Lung (tissue), 12 donors: ENCODE results near the gene USP5. TPM values are rescaled to one million over a fixed set of nuclear protein-coding genes. Genes with fewer than 3 reads are reported as not detected.

Experiments used
- ATAC-seq: fragments of 200-7000 bp; cut with Tn5 transposase; one replicate; pipeline ENCODE4 v1.9.1; 2020; ENCODE audit warnings: moderate number of reproducible peaks; ENCODE audit not compliant: insufficient read depth, low FRiP score
- DNase-seq, 3 donors: peaks; one replicate each; pipeline ENCODE4 v3.0.0-alpha.2; 2013 to 2017
- H3K27ac ChIP-seq, 2 donors: one replicate each; pipeline ENCODE4 v1.5.1; 2013; ENCODE audit warnings: mild to moderate bottlenecking in 2 of 2, moderate library complexity in 2 of 2, control low read depth in 1 of 2, inconsistent platforms in 1 of 2, low read depth in 1 of 2, low read length in 1 of 2
- H3K27me3 ChIP-seq, 3 donors: one replicate each; pipeline ENCODE4 v1.5.1; 2013; ENCODE audit warnings: low read length in 2 of 3; ENCODE audit not compliant: control insufficient read depth in 3 of 3, insufficient read depth in 3 of 3
- H3K36me3 ChIP-seq, 4 donors: one replicate each; pipeline ENCODE4 v1.5.1; 2013; ENCODE audit warnings: low read length in 4 of 4, mild to moderate bottlenecking in 1 of 4, moderate library complexity in 1 of 4; ENCODE audit not compliant: control insufficient read depth in 4 of 4, insufficient read depth in 4 of 4
- H3K4me1 ChIP-seq, 5 donors: one replicate each; pipeline ENCODE4 v1.5.1; 2013; ENCODE audit warnings: low read length in 5 of 5, mild to moderate bottlenecking in 2 of 5, moderate library complexity in 1 of 5; ENCODE audit not compliant: control insufficient read depth in 5 of 5, insufficient read depth in 5 of 5
- H3K4me3 ChIP-seq: one replicate; pipeline ENCODE4 v1.5.1; 2013; ENCODE audit warnings: mild to moderate bottlenecking, control low read depth, moderate library complexity
- H3K9ac ChIP-seq, 2 donors: one replicate each; pipeline ENCODE4 v1.5.1; 2013; ENCODE audit warnings: low read length in 2 of 2, control low read depth in 1 of 2; ENCODE audit not compliant: insufficient read depth in 1 of 2
- H3K9me3 ChIP-seq, 4 donors: one replicate each; pipeline ENCODE4 v1.5.1; 2013; ENCODE audit warnings: low read length in 3 of 4, mild to moderate bottlenecking in 1 of 4, moderate library complexity in 1 of 4; ENCODE audit not compliant: control insufficient read depth in 4 of 4, insufficient read depth in 3 of 4
- WGBS, 2 donors: extraction: QIAGEN DNeasy Blood & Tissue Kit; methylation state at CpG; one replicate each; pipeline ENCODE4 v1.1.7; 2013; 5-methylcytosine and 5-hydroxymethylcytosine counted together
- polyA plus RNA-seq, 2 donors: library from polyadenylated mRNA; stranded (reverse); fragments of 200-250 nt; gene quantifications; one replicate each; pipeline ENCODE4 v1.2.1, GENCODE V29; 2013
- total RNA-seq, 2 donors: library from RNA; depleted of rRNA in 1 of 2; stranded (reverse); fragments of >200 nt in 1 of 2; gene quantifications; one replicate each; pipeline ENCODE4 v1.2.1, GENCODE V29; 2014 to 2021
- TF ChIP-seq, protein P1 (sequence below): IDR thresholded peaks from 2 replicates; pipeline ENCODE4 v1.5.1; 2012; ENCODE audit warnings: mild to moderate bottlenecking; ENCODE audit errors: control extremely low read depth, extremely low read depth
- donor health status: control.
- donor health status: control.
- donor health status: Bipolar disorder and iron deficiency.
- donor health status: healthy.
- donor health status: DM: yes; HTN: yes; CAD: no.

USP5 gene
- total and polyA plus RNA-seq, 4 donors, result 24.8 to 92.1 (median 36.7) TPM

DNA sequence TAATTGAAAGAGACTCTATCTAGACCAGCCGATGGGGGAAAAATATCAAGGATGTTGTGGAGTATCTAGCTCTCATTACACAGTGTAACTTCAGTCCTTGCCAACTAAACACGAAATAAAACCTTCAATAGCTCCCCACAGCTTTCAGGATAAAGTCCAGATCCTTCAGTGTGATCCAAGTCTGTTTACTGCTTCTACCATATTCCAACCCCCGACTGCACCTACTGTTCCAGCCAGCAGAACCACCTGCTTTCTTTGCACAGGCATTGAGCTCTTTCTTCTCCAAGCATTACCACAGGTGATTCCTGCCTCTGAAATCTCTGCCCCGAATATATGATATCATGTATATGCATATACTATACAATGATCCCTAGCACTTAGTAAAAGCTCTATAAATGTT lies 50.5 kb downstream of the USP5 start:
- DNase-seq, result no peak
- Histone ChIP-seq H3K4me3 (no peak overlapping the region), H3K9me3 (no peaks in the 10 kb centered on the region), H3K36me3 (peaks cover 0 to 3% (median 1%) of the 10 kb centered on the region in 4 donors), H3K27ac (no peak overlapping the region), H3K9ac (no peak overlapping the region), H3K27me3 (no peaks in the 10 kb centered on the region), H3K4me1 (peaks cover 4 to 20% (median 8%) of the 10 kb centered on the region in 5 donors)
- ATAC-seq, result no peak
- WGBS, 2 donors, result 87 to 95% methylated on average over 4 of the region's 4 CpGs
- TF ChIP-seq, protein P1, sequence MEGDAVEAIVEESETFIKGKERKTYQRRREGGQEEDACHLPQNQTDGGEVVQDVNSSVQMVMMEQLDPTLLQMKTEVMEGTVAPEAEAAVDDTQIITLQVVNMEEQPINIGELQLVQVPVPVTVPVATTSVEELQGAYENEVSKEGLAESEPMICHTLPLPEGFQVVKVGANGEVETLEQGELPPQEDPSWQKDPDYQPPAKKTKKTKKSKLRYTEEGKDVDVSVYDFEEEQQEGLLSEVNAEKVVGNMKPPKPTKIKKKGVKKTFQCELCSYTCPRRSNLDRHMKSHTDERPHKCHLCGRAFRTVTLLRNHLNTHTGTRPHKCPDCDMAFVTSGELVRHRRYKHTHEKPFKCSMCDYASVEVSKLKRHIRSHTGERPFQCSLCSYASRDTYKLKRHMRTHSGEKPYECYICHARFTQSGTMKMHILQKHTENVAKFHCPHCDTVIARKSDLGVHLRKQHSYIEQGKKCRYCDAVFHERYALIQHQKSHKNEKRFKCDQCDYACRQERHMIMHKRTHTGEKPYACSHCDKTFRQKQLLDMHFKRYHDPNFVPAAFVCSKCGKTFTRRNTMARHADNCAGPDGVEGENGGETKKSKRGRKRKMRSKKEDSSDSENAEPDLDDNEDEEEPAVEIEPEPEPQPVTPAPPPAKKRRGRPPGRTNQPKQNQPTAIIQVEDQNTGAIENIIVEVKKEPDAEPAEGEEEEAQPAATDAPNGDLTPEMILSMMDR, result no peak

DNA sequence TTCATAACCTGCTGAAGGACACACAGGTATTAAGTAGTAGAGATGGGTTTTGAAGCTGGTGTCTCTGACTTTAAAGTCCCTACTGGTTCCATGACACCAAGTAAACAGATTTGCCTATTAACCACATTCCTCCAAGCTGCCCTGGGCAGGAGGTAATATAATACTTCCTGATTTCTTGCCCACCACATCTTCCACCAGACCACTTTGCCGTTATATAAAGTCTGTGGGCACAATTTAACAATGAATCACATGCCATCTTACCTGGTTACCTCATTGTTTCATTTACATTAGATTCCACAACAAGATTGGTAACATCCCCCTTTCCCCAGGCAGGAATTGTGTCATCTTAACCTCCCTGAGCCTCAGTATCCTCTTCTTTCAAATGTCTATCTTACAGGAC lies 51.8 kb downstream of the USP5 start:
- TF ChIP-seq, protein P1, result no peak
- H3K9ac ChIP-seq, result no peak overlapping the region
- H3K36me3 ChIP-seq, result peaks cover 0 to 5% (median 1%) of the 10 kb centered on the region in 4 donors
- DNase-seq (no peak), ATAC-seq (no peak)
- WGBS, 2 donors, result 38 to 53% methylated on average over 1 of the region's 1 CpG
- H3K27me3 ChIP-seq, result no peaks in the 10 kb centered on the region
- H3K4me1 ChIP-seq, result peaks cover 4 to 20% (median 8%) of the 10 kb centered on the region in 5 donors
- H3K27ac ChIP-seq, result no peak overlapping the region
- no peaks in the 10 kb centered on the region for H3K9me3 ChIP-seq
- no peak overlapping the region for H3K4me3 ChIP-seq

DNA sequence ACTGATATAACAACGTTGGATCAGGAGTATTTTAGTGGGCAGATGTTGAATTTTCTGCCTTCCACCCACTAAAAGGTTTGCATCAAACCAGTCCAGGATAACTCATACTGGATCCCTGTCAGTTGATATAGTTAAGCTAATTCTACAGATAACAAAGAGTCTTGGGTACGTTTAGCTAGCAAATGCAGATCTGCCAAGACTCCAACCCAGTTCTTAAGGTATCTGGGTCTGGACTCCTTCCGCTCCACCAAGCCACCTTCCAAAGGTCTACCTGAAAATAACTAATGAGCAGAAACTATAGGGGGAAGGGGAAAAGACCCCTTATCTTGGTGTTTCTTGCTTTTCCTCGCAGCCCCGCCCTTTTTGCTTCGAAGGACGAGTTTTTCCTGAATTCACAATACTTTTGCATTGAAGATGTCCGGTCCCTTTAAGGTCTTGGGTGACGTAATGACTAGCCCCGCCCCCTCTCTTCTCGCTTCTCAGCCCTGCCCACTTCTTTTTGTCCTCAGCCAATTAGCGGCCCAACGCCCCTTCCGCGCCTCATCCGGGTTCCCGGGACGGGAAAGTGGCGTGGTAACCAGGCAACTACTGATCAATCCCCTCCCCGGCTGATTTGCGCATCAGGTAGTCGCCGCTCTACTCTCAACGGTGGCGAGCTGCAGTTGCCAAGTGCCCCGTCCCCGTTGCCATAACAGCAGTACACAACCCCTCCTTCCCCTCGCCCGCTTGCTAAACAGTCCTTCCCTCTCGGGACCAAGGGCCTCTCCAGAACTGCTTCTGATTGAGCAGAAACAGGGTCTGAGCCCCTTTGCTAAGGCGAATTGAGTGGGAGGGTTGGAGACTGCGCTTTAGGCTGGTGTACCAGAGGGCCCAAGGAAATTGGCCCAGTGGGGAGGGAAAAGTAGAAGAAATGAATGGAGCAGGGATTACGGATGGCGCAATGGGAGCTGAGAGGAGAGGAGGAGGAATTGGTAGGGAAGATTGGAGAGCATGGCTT lies 52.6 kb downstream of the USP5 start, which contains the start of gene LRRC23:
LRRC23 (plus strand) TSS at position 543 of the 997 bp plus-strand sequence. CDS start 812 bp downstream, outside the sequence.
- no peaks in the 10 kb centered on the region for H3K27me3 ChIP-seq
- peaks cover 4 to 19% (median 8%) of the 10 kb centered on the region in 5 donors for H3K4me1 ChIP-seq
- no peaks in the 10 kb centered on the region for H3K9me3 ChIP-seq
- TF ChIP-seq, protein P1, result peak; percentile 14
- peaks cover 0 to 5% (median 1%) of the 10 kb centered on the region in 4 donors for H3K36me3 ChIP-seq
- peak; percentile 98 to 99 (median 98) for DNase-seq
- H3K27ac ChIP-seq, result peak within 1 kb of the TSS; percentile 49 to 93
- peak within 1 kb of the TSS; percentile 95 to 99 for H3K9ac ChIP-seq
- ATAC-seq, result peak; percentile 93
- 6 to 7% methylated on average over 34 of the region's 34 CpGs for WGBS, 2 donors
- H3K4me3 ChIP-seq, result peak within 1 kb of the TSS; percentile 70
